Activated CD4-positive, alpha-beta T cell treated with anti-CD3 and anti-CD28 coated beads, Interleukin-2, amount 50 U/mL, for 24 hours (primary cell): ENCODE data around the gene AGBL4.

ENCODE experiments used
- DNase-seq, 2 donors: peaks; one replicate each; pipeline ENCODE4 v3.0.0-alpha.2; 2020; ENCODE audit warnings: low read depth in 1 of 2, low spot score in 1 of 2

The AGBL4 gene

GRCh38 chr1:48619539-48619938 is 1404.2 kb downstream of the AGBL4 start:
- no peak for DNase-seq

DNA sequence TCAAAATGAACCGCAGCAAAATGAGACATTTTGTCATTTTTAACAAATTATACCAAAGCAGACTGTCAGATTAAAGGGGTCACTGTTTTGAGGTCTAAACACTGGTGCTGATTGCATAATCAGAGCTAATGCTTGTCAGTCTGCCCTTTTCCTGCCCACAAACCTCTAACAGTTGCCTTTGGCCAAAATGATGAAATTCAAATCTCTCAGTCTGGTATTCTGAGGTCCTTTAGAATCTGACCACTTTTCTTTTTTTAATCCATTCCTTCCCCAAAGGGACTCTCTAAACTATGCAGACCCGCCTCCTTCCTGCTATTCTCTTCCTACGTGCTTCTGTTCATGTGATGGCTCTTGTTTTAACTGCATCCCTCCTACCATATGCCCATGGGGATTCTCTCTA is 1406.5 kb downstream of the AGBL4 start:
- no peak for DNase-seq

DNA sequence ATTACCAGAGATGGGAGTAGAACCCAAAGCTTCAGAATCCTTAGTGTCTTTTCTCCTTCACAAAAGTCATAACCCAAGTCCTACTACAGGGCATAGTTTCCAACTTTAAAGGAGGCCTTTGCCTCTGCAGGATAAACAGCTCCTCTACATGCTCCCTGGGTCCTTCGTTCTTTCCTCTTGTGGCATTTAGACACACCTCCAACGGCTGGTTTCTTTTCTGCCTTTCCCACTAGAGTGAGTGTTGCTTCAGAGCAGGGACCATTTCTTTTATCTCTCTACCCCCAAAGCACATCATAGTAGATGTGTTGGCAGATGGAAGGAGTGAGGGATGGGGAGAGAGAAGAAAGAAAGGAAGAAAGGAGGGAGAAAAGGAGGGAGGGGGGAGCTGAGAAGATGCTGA is 1407.0 kb downstream of the AGBL4 start:
- DNase-seq: no peak

GRCh38 chr1:48611841-48612240 is 1411.9 kb downstream of the AGBL4 start:
- no peak for DNase-seq

DNA sequence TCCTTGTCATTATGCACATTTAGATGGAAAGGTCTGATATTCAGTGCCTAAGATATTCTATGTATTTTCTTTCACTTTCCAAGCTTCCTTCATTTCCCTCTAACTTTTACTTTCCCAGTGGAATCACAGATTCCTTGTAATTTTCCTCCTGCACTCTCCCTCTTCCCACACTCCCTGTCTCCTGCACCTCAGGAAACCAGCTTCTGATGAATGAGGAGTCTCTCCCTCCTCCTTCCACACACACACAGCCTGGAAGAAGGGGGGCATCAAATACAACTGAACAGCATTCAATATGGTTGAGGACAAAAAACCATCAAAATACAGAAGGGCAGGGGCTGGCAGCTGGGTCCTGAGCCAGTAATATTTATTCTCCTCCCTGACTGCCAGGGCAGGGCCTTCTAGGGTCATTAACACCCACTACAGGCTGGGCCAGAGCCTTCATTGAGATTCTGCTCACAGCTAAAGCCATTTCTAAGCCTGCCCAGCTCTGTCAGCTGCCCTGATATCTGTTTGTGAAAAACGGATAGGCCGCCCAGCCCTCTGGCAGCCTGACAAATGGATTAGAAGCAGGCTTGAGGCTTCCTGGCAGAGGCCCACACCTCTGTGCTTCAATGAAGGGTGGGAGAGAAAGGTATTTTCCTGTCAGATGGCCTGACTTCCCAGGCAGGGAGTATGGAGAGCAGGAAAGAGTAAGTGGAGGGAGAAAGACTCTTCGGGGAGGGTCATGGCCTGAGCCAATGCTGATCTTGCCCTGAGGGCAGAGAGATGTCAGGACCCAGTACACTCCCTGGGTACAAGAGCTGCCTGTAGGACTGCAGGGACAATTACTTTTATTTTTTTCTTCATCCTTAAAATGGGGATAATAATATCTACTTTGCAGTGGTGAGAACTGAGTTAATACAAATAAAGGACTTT is 1412.9 kb downstream of the AGBL4 start:
- no peak for DNase-seq

DNA sequence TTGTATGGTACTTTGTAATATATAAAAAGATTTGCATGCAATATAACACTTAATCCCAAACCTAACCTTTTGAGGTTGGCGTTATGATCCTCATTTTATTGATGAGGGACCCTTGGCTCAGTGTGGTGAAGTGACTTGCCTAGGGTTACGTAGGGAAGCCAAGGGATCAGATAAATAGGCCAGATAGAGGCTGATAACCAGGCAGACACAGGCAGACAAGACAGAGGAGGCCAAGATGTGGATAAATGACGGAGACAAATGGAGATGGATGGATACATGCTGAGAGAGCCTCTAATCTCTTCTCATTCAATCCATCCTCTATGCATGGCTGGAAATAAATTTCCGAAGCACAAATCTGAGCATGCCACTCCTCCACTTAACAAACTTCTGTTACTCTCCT is 1414.9 kb downstream of the AGBL4 start:
- no peak for DNase-seq

GRCh38 chr1:48603222-48603621 is 1420.5 kb downstream of the AGBL4 start:
- DNase-seq: no peak

DNA sequence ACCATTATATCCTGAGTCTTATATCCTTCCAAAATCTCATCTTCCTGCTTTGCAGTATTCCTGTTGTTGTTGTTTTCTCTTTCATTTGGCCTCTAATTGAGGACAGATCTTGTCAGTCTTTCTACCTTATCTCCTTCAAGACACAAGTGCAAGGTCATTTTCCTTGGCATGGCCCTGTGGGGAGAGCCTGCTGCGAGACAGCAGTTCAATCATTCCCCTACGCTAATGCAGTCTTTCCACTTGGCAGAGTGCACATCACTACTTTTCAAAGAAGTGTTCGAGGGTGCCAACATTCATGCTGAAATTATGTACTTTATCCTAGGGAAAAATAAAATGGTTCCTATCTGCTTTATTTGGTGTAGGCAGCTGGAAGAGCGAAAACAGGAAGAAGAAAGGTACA is 1421.4 kb downstream of the AGBL4 start:
- DNase-seq: no peak

GRCh38 chr1:48600182-48600581 is 1423.6 kb downstream of the AGBL4 start:
- no peak for DNase-seq

GRCh38 chr1:48597663-48598062 is 1426.1 kb downstream of the AGBL4 start:
- no peak for DNase-seq

DNA sequence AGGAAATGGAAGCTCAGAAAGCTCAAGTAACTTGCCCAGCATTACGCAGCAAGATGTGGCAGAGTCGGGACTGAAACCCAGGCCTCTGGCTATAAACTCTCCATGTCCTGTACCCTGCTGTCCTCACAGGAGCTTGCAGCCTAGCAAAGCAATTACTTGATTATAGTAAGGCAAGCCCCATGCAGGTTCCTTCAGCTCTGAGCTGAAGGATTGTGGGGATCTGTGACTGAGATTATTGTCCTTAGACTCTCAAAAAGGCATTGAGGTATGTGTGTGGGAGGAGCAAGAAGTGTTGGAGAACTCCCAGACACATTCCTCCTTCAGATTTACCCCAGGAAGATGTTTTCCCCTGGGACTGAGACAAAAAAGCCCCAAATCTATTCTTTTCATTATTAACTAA is 1427.7 kb downstream of the AGBL4 start:
- no peak for DNase-seq

- no peak for DNase-seq
Observed at GRCh38 chr1:48595613-48596012, 1428.1 kb downstream of the AGBL4 start.

- DNase-seq: no peak
Observed at GRCh38 chr1:48592330-48592729, 1431.4 kb downstream of the AGBL4 start.

- no peak for DNase-seq
Observed at GRCh38 chr1:48591181-48591580, 1432.6 kb downstream of the AGBL4 start.

DNA sequence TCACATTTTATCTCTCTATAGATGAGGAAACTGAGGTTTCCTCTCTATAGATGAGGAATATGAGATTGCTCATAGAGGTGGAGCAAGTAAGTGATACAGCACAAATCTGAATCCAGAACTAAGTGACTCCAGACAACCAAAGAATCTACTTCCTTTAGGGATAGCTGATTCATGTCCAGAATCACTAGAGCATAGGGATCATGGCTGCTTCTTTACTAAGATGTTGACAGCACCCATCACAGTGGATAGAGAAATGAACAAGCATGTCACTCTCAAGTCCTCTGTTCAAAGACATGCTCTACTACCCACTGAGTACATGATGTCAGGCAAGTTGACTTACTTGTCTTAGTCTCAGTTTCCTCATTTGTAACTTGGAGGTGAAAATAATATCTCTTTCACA is 1435.7 kb downstream of the AGBL4 start:
- DNase-seq: no peak

- DNase-seq: no peak
Observed at GRCh38 chr1:48582408-48582807, 1441.3 kb downstream of the AGBL4 start.

DNA sequence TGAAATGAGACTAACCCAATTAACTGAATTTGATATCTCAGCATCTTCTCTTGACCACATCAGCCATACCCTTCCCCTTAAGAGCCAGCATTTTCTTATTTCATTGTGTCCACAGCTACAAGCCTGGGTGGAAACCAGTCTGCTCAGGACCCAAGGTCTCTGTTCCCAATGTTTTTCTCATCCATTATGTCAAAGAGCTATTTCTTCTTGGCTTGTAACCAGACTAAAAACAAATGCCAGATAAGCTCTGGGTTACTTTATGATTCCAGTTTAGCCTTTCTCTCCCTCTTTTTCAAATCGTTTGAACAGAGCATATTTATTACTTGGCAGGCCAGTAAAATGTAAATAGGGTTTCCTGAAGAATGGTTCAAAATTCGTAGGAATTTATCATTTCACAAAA is 1442.5 kb downstream of the AGBL4 start:
- DNase-seq: no peak

- DNase-seq: no peak
Observed at GRCh38 chr1:48576565-48576964, 1447.2 kb downstream of the AGBL4 start.

DNA sequence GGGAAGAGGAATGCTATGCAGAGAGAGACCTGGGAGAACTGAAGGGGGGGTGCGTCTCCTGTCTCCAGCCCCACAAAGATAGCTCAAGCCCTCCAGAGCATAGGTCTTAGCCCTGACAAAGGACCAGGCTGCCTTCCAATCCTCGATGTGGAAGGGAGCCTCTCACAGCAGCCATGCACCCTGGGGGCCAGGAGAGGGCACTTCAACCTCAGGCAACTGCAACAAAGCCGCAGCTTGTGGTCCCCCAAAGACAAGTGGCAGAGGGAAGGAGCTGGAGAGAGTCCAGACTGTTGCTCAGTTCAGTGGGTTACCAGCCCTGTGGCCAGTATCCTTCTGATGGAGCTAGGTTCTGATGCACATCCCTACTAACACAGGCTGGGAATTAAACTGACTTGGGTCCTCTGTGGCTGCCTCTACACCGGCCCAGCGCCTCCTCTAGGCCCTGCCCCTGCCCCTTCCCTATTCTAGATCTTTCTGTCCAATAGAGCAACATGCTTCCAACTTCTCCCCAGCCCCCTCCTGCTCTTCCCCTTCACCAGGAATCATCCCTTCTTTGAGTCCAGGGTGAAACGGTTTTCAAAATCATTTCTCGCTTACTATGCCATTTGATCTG is 1451.0 kb downstream of the AGBL4 start:
- no peak for DNase-seq

DNA sequence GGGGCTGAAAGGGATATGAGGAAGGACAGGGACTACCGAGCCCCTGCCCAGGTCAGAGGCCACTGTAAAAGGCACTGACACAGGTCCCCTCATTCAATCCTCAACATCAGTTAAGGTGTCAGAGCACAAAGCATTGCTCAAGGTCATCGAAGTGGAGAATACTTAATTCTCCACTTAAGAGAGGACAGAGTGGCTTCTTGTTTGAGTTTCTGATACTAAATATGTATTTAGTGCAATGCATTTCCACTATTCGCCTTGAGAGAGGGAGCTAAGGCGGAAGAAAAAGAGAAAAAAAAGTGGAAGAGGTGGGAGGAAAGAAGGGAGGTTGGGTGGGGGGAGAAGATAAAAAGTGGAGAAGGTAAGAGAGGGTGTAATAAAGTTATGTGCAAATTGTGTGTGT is 1451.6 kb downstream of the AGBL4 start:
- no peak for DNase-seq

DNA sequence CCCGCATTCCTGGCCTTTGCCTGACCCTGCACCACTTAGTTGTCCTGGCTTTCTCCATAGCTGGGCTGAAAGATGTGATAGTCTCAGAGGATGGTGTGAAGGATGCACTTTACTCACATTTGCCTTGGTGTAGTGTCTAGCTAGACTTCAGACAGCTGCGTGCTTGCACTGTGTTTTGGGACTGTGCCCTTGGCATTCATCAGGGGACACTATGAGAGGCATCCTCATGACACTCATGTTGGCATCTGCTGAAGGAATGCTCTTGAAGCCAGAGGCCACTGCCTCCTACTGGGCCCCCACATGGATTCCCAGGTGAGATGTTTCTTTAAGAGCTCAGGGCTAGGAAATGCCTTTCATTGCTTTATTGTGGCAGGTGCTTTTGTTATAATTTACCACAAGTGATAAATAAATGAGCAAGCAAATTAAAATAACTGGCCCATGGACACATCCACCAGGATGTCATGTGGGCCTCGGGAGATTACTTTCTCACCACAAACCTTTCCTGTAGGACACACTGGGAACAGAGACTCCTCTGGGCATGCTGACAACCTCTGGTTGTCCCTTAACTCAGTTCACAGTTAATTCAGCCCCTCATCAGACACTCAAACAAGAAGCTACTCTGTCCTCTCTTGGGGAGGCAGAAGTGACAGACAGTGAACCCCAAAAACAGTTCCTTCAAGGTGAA is 1452.3 kb downstream of the AGBL4 start:
- no peak for DNase-seq

GRCh38 chr1:48570568-48570967 is 1453.2 kb downstream of the AGBL4 start:
- DNase-seq: no peak
